ENCODE data around the gene INSIG1. TPM values are rescaled to one million over a fixed set of nuclear protein-coding genes. Genes with fewer than 3 reads are reported as not detected.

The INSIG1 gene
- total and polyA plus RNA-seq, 2 experiments from 2014 or later: 70.3 to 131 TPM

DNA sequence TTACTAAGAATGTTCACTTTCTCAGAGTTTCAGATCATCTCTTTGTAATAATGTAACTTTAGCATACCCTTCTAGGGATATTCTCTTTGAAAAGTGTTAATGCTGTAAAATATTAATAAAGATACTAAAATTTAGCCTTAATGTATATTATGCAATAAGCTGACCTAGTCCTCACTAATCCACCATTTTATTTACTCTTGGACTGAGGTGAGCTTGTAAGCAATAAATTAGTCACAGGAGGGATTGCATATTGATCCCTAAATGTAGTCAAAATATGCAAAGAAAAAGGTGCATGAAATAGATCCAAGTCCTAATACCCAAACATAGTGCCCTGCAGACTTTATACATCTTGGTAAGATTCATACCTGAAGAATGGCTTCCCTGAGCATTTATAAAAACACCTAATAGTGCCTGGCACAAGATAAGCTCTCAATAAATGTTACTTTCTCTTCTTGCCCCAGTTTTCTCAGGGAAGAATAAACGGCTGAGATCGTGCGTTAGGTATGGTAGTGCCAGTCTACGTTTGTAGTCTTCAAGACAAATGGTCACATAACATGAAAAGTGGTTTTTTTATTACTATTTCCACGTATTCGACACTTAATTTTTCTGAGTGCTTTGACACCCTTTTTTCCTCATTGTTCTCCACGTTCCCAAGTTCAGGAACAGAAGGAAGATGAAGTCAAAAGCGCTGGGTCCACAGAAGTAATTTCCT is 14.3 kb downstream of the INSIG1 start:
- TF ChIP-seq EZH2phosphoT487 (IDR thresholded peaks at IDR 0.05; ENCODE audit: unreplicated experiment): no peak
- no peak for TF ChIP-seq JUNB (IDR thresholded peaks at IDR 0.05; ENCODE audit: unreplicated experiment)
- TF ChIP-seq ZNF331 (CRISPR knock-in tag; IDR thresholded peaks at IDR 0.05; ENCODE audit: low read depth): no peak
- no peak for TF ChIP-seq REST (IDR thresholded peaks at IDR 0.05; ENCODE audit: unreplicated experiment)
- TF ChIP-seq CTCF (conservative IDR thresholded peaks at IDR 0.05; ENCODE audit: low read depth in 2 of 2): no peak
- TF ChIP-seq, protein P1, sequence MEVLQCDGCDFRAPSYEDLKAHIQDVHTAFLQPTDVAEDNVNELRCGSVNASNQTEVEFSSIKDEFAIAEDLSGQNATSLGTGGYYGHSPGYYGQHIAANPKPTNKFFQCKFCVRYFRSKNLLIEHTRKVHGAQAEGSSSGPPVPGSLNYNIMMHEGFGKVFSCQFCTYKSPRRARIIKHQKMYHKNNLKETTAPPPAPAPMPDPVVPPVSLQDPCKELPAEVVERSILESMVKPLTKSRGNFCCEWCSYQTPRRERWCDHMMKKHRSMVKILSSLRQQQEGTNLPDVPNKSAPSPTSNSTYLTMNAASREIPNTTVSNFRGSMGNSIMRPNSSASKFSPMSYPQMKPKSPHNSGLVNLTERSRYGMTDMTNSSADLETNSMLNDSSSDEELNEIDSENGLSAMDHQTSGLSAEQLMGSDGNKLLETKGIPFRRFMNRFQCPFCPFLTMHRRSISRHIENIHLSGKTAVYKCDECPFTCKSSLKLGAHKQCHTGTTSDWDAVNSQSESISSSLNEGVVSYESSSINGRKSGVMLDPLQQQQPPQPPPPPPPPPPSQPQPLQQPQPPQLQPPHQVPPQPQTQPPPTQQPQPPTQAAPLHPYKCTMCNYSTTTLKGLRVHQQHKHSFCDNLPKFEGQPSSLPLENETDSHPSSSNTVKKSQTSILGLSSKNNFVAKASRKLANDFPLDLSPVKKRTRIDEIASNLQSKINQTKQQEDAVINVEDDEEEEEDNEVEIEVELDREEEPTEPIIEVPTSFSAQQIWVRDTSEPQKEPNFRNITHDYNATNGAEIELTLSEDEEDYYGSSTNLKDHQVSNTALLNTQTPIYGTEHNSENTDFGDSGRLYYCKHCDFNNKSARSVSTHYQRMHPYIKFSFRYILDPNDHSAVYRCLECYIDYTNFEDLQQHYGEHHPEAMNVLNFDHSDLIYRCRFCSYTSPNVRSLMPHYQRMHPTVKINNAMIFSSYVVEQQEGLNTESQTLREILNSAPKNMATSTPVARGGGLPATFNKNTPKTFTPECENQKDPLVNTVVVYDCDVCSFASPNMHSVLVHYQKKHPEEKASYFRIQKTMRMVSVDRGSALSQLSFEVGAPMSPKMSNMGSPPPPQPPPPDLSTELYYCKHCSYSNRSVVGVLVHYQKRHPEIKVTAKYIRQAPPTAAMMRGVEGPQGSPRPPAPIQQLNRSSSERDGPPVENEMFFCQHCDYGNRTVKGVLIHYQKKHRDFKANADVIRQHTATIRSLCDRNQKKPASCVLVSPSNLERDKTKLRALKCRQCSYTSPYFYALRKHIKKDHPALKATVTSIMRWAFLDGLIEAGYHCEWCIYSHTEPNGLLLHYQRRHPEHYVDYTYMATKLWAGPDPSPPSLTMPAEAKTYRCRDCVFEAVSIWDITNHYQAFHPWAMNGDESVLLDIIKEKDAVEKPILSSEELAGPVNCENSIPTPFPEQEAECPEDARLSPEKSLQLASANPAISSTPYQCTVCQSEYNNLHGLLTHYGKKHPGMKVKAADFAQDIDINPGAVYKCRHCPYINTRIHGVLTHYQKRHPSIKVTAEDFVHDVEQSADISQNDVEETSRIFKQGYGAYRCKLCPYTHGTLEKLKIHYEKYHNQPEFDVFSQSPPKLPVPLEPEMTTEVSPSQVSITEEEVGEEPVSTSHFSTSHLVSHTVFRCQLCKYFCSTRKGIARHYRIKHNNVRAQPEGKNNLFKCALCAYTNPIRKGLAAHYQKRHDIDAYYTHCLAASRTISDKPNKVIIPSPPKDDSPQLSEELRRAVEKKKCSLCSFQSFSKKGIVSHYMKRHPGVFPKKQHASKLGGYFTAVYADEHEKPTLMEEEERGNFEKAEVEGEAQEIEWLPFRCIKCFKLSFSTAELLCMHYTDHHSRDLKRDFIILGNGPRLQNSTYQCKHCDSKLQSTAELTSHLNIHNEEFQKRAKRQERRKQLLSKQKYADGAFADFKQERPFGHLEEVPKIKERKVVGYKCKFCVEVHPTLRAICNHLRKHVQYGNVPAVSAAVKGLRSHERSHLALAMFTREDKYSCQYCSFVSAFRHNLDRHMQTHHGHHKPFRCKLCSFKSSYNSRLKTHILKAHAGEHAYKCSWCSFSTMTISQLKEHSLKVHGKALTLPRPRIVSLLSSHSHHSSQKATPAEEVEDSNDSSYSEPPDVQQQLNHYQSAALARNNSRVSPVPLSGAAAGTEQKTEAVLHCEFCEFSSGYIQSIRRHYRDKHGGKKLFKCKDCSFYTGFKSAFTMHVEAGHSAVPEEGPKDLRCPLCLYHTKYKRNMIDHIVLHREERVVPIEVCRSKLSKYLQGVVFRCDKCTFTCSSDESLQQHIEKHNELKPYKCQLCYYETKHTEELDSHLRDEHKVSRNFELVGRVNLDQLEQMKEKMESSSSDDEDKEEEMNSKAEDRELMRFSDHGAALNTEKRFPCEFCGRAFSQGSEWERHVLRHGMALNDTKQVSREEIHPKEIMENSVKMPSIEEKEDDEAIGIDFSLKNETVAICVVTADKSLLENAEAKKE (CRISPR knock-in tag; IDR thresholded peaks at IDR 0.05): no peak
- TF ChIP-seq, protein P2, sequence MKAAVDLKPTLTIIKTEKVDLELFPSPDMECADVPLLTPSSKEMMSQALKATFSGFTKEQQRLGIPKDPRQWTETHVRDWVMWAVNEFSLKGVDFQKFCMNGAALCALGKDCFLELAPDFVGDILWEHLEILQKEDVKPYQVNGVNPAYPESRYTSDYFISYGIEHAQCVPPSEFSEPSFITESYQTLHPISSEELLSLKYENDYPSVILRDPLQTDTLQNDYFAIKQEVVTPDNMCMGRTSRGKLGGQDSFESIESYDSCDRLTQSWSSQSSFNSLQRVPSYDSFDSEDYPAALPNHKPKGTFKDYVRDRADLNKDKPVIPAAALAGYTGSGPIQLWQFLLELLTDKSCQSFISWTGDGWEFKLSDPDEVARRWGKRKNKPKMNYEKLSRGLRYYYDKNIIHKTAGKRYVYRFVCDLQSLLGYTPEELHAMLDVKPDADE (IDR thresholded peaks at IDR 0.05): no peak
- no peak for TF ChIP-seq EZH2 (IDR thresholded peaks at IDR 0.05; ENCODE audit: low read depth, unreplicated experiment)
- TF ChIP-seq NANOG (IDR thresholded peaks at IDR 0.05; ENCODE audit: borderline replicate concordance): no peak
- Histone ChIP-seq H3F3A (replicated peaks; ENCODE audit: low read depth) (no peaks in the 10 kb centered on the region), H3K36me3 (ENCODE audit: insufficient read depth) (peaks cover 24% of the 10 kb centered on the region), H3K4me3 (no peak overlapping the region), H2AFZ (no peak overlapping the region), H4K20me1 (replicated peaks; ENCODE audit: insufficient read depth) (peaks cover 14% of the 10 kb centered on the region; the same call in 1 of the 2 replicates), H3K9me2 (ENCODE audit: insufficient read depth) (no peaks in the 10 kb centered on the region), H3K79me2 (replicated peaks; ENCODE audit: insufficient read depth) (no peaks in the 10 kb centered on the region; the same call in 1 of the 2 replicates), H3K4me2 (no peak overlapping the region), H3K27ac (ENCODE audit: low read depth) (no peak overlapping the region), H3K27me3 (ENCODE audit: insufficient read depth) (no peaks in the 10 kb centered on the region), H3K4me1 (ENCODE audit: insufficient read depth) (no peaks in the 10 kb centered on the region)
- H3K36me3 Mint-ChIP-seq (ENCODE audit: low read depth): peaks cover 25% of the 10 kb centered on the region
- H3K4me1 Mint-ChIP-seq: no peaks in the 10 kb centered on the region; the same call in 2 of the 3 replicates
- H3K27ac Mint-ChIP-seq: no peak overlapping the region
- ATAC-seq (no peak), DNase-seq (ENCODE audit: low spot score) (no peak)
- no peaks in the 10 kb centered on the region for H3K27me3 Mint-ChIP-seq (ENCODE audit: insufficient read depth, low read depth, poor library complexity)
- H3K4me3 Mint-ChIP-seq: no peak overlapping the region
- no peaks in the 10 kb centered on the region; the same call in 2 of the 3 replicates for H3K9me3 Mint-ChIP-seq

Measured in GM23338 (cell line).